ENCODE results near the gene ABCA13.

ABCA13 gene

GRCh38 chr7:48225101-48225500 lies 53.8 kb downstream of the ABCA13 start:
- TF ChIP-seq MAX (IDR thresholded peaks at IDR 0.05; ENCODE audit: low read depth, low read length) = no peak
- no peak for TF ChIP-seq CTCF (IDR thresholded peaks at IDR 0.05; ENCODE audit: low read depth, low read length)
- no peak for TF ChIP-seq POLR2A (IDR thresholded peaks at IDR 0.05; ENCODE audit: extremely low read depth, insufficient read length)
- no peak for TF ChIP-seq MYC (IDR thresholded peaks at IDR 0.05; ENCODE audit: low read depth, low read length)
- no peak overlapping the region for H3K4me3 ChIP-seq (ENCODE audit: low read depth, low read length)
- DNase-seq (ENCODE audit: low read depth) = no peak

GRCh38 chr7:48237354-48237753 lies 66.1 kb downstream of the ABCA13 start:
- no peak overlapping the region for H3K4me3 ChIP-seq (ENCODE audit: low read depth, low read length)
- no peak for DNase-seq (ENCODE audit: low read depth)
- TF ChIP-seq MAX (IDR thresholded peaks at IDR 0.05; ENCODE audit: low read depth, low read length) = no peak
- no peak for TF ChIP-seq POLR2A (IDR thresholded peaks at IDR 0.05; ENCODE audit: extremely low read depth, insufficient read length)
- TF ChIP-seq CTCF (IDR thresholded peaks at IDR 0.05; ENCODE audit: low read depth, low read length) = no peak
- TF ChIP-seq MYC (IDR thresholded peaks at IDR 0.05; ENCODE audit: low read depth, low read length) = no peak

- no peak overlapping the region for H3K4me3 ChIP-seq (ENCODE audit: low read depth, low read length)
- TF ChIP-seq MAX (IDR thresholded peaks at IDR 0.05; ENCODE audit: low read depth, low read length) (no peak), POLR2A (IDR thresholded peaks at IDR 0.05; ENCODE audit: extremely low read depth, insufficient read length) (no peak), MYC (IDR thresholded peaks at IDR 0.05; ENCODE audit: low read depth, low read length) (no peak), CTCF (IDR thresholded peaks at IDR 0.05; ENCODE audit: low read depth, low read length) (no peak)
- DNase-seq (ENCODE audit: low read depth) = no peak
Measured at GRCh38 chr7:48242846-48243245, 71.6 kb downstream of the ABCA13 start.

GRCh38 chr7:48244864-48245271 lies 73.6 kb downstream of the ABCA13 start:
- H3K4me3 ChIP-seq (ENCODE audit: low read depth, low read length) = no peak overlapping the region
- TF ChIP-seq CTCF (IDR thresholded peaks at IDR 0.05; ENCODE audit: low read depth, low read length) = no peak
- no peak for TF ChIP-seq POLR2A (IDR thresholded peaks at IDR 0.05; ENCODE audit: extremely low read depth, insufficient read length)
- no peak for TF ChIP-seq MYC (IDR thresholded peaks at IDR 0.05; ENCODE audit: low read depth, low read length)
- TF ChIP-seq MAX (IDR thresholded peaks at IDR 0.05; ENCODE audit: low read depth, low read length) = no peak
- DNase-seq (ENCODE audit: low read depth) = peak; percentile 9

GRCh38 chr7:48245751-48246472 lies 74.7 kb downstream of the ABCA13 start:
- no peak overlapping the region for H3K4me3 ChIP-seq (ENCODE audit: low read depth, low read length)
- peak; percentile 51 for DNase-seq (ENCODE audit: low read depth)
- TF ChIP-seq POLR2A (IDR thresholded peaks at IDR 0.05; ENCODE audit: extremely low read depth, insufficient read length) = no peak
- TF ChIP-seq MYC (IDR thresholded peaks at IDR 0.05; ENCODE audit: low read depth, low read length) = no peak
- TF ChIP-seq CTCF (IDR thresholded peaks at IDR 0.05; ENCODE audit: low read depth, low read length) = no peak
- TF ChIP-seq MAX (IDR thresholded peaks at IDR 0.05; ENCODE audit: low read depth, low read length) = no peak

All from NB4 (cell line).